NCI-H1930 (cell line): ENCODE data around the gene SCRN1.

ENCODE experiments used
- DNase-seq, 2 experiments: peaks; one replicate each; lab custom pipeline; 2025; lab: John Stamatoyannopoulos, UW

The SCRN1 gene, protein sequence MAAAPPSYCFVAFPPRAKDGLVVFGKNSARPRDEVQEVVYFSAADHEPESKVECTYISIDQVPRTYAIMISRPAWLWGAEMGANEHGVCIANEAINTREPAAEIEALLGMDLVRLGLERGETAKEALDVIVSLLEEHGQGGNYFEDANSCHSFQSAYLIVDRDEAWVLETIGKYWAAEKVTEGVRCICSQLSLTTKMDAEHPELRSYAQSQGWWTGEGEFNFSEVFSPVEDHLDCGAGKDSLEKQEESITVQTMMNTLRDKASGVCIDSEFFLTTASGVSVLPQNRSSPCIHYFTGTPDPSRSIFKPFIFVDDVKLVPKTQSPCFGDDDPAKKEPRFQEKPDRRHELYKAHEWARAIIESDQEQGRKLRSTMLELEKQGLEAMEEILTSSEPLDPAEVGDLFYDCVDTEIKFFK

DNA sequence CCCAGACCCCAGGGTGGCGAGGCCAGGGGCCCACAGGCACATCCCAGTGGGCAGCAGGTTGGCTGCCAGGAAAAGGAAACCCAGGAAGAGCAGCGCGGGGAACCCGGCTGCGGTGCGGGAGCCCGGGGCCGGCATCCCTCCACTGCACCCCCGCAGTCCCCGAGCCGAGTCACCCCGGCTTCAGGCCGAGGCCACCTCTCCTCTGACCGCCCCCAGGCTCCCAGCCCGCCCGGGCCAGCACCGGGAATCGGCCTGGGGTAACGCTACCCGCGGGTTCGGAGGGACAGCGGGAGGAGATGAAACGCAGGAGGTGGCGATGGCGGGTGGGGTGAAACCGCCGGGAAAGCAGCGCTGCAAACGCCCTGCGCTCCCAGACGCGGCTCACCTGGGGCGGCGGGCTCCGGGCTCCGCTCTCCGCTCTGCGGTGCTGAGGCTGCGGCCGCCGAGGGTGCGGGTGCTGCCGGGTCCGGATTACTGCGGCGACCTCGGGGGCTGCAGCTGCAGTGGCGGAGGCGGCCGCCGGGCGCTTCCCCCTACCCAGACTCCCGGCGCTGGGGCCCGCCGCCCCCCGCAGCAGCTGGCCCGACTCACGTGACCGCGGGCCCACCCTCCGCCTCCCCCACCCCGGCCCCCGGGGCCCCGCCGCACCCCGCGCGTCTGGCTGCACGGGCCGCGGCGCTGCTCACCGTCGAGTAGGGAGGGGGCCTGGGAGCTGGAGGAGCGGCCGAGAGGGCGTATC lies at the start of gene SCRN1:
Gene SCRN1 (minus strand): TSS at position 545 of the 739 bp plus-strand sequence. CDS start 20,734 bp downstream, outside the sequence.
- DNase-seq = peak in 1 of 2 experiments; percentile 44

DNA sequence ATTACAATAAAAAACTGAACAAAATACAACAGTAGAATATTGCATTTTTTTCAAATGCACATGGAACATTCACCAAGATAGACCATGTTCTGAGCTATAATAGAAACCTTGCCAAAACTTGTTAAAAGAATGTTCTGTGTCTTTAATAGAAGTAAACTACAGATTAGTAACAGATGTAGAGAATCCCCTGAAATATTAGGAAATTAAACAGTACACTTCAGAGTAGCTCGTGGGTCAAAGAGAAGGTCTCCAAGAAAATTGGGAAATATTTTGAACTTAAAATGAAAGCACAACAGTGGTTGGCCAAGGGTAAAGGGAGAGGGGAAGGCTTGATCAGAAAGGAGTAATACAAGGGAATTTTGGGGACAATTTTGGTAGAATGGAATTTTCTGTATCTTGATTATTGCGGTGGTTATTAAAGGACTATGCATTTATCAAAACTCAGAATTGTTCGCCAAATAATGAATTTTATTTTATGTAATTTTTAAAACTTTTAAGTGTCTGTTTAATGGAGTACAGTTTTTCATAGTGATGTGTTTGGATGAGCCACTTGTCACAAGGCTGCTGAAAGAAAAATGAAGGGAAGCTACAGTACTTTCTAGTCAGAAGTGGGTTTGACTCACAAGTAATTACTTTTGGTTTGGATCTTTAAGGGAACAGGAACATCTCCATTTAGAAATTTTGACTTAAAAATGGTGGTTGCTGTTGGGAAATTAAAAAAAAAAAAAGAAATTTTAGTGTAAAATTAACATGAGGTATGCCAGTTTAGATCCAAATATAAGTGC lies 48.8 kb upstream of the SCRN1 start:
- no peak for DNase-seq

DNA sequence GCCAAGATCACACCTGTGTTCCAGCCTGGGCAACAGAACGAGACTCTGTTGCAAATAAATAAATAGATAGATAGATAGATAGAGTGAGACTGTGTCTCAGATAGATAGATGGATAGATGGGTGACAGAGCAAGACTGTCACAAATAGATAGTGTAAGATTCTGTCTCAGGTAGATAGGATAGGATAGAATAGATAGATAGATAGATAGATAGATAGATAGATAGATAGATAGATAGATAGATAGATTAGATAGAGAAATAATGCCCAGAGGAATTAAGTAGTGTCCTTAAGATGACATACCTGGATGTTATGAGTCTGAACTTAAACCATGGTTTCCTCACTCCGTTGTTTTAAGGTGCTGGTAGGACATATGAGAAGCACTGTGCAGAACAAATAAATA lies 46.6 kb upstream of the SCRN1 start:
- no peak for DNase-seq

DNA sequence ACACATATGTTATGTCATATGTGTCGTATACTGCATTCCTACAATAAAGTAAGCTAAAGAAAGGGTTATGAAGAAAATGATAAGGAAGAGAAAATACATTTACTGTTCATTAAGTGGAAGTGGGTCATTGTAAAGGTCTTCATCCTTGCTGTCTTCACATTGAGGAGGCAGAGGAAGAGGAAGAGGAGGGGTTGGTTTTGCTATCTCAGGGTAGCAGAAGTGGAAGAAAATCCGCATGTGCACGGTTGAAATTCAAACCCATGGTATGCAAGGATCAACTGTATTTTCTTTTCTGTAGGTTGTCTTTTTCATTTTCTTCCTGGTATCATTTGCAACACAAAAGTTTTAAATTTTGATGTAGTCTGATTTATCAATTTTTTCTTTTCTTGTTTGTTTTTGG lies 44.9 kb upstream of the SCRN1 start:
- DNase-seq = no peak

DNA sequence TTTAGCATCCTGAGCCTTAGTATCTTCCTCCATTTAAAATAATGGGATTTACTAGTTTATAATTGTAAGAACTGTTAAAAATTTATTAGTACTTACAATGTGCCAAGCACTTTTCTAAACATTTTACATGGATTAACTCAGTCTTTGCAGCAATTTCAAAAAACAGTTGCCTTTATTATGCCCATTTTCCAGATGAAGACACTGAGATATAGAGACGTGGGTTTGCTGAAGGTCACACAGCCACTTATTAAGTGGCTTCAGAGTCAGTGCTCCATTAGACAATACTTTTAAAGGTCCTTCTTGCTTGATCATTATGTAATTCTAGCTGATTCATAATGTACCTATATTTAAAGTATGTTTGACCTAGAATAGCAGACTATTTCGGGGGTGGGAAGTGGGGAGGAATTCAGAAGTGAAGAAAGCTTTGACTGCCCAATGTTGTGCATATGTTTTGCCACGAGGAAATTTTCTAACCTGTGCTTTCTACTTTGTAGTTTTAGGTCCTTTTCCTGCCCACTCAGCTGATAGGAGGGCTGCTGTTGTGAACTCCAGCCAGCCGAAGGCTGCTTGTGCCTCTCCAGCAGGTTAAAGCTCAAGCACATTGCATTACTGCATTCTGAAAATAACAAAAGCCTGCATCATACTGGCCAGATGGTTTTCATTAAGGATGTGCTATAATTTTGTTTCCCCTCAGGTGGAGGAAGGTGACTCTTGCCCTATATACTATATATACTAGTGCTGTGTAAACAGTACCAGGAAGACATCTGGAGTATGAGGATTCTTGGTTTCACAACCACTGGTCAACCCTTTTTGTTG lies 42.9 kb upstream of the SCRN1 start:
- no peak for DNase-seq

DNA sequence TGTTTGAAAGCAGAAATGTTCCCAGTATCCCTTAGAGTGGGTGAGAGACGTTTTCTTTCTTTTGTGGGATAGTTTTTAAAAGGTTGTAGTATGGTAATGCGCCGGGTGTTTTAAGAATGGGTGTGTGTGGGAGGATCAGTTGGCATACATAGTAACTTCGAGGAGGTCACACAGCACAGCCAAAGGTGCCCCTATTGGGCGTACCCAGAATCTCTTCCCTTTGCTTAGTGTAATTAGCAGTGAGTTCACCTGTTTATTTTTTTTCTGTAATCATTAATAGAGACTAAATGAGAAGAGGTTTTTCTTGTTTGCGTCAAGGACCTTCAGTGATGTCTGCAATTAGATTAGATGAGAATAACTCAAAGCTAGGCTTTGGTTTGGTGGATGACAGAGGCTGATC lies 40.1 kb upstream of the SCRN1 start:
- no peak for DNase-seq

DNA sequence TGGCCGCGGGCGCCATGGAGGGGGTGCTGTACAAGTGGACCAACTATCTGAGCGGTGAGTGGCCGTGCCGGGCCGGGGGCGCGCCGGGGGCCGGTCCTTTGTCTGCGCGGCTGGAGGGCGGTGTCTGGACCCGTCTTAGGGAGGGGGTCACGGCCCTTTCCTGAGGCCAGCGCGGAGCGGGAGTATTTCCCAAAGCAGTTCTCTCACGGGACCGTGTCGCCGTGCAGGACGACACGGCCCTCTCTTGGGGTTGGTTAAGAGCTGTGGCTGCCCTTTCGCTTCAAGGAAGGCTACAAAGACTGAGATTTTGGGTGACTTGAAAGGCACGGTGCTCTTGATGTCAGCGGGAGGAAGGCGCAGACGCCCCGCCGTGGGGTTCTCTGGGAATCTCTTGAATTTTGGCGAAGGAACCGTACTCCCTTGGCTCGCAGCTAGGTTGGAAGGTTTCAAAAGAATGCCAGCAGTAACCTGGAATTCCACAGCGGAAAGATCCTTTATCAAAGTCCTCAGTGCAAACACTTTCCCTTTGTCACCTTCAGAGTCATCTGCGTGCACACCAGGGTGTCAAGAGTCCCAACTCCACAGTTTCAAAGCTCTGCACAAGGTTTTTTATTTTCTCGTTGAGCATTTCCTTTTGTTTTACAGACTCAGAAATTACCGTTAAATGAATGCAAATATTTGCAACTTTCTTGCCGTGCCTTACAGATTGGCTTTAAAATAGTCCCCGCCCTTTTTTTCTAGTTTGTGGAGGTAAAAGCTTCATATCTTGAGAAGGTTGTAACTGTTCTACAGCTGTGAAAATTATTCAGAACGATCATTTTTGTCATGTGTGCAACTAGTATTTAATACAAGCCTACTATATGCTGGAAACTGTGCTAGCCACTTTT lies 39.4 kb upstream of the SCRN1 start:
- DNase-seq = no peak

DNA sequence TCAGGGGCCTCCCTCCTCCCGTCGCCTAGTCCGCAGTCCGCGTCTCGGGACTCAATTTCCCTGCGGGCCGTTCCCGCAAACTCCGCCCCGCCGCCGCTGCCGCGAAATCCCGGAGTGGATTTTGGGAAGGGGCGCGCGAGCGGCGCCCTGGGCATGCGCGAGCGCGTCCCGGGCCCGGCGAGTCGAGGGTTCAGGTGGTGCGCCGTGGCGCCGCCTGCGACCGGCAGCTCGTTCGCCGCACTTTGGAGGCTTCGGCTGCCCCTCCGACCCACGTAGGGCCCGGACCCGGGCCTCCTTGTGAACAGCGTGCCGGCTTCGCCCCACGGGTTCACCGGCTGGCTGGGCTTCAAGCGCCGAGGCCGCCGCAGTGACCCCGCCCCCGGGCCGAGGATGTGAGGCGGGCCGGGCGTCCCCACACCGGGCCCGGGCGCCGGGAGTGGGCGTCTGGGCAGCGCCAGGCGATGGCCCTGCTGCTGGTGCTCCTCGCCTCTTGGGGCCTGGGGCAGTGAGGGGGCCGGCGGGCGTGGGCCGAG lies 38.7 kb upstream of the SCRN1 start, which contains the start of gene PLEKHA8:
Gene PLEKHA8 (plus strand): TSS at position 197 of the 533 bp plus-strand sequence. CDS start 351 bp downstream, outside the sequence.
- DNase-seq = peak; percentile 80 to 88

DNA sequence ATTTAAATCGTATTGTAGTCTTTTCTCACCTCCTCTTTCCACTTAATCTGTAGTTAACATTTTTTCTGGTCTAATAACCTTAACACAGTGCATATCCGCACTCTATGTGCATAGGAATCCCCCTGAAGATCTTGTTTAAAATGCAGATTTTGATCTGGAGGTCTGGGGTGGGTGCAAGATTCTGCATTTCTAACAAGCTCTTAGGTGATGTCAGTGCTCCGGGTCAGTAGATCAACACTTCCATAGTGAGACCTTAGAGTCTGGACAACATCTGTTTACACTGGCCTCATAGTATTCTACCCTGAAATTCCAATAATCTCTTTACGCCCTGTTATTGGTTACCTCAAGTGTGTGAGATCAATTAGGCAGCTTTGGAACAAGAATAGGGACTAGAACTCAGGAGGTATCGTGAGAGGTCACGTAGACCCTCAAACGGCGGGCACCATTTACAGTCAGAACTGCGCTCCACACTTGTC lies 38.2 kb upstream of the SCRN1 start:
- DNase-seq = no peak

DNA sequence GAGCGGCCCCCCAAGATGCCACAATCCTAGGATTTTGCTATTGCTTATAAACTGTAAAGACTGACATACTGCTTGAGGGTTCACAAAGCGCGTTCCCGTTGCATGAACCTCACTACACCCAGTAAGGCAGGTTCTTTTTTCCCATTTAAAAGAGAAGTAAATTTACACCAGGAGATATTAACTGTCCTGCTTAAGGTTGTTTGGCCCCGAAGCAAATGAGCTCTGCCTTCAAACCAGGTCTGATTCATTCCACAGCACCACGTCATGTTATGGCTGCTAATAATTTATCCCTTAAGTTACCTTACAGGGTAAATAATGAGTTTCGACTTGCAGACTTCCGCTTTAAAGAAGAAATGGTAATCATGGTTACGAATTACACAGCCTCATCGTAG lies 37.5 kb upstream of the SCRN1 start:
- DNase-seq = no peak

DNA sequence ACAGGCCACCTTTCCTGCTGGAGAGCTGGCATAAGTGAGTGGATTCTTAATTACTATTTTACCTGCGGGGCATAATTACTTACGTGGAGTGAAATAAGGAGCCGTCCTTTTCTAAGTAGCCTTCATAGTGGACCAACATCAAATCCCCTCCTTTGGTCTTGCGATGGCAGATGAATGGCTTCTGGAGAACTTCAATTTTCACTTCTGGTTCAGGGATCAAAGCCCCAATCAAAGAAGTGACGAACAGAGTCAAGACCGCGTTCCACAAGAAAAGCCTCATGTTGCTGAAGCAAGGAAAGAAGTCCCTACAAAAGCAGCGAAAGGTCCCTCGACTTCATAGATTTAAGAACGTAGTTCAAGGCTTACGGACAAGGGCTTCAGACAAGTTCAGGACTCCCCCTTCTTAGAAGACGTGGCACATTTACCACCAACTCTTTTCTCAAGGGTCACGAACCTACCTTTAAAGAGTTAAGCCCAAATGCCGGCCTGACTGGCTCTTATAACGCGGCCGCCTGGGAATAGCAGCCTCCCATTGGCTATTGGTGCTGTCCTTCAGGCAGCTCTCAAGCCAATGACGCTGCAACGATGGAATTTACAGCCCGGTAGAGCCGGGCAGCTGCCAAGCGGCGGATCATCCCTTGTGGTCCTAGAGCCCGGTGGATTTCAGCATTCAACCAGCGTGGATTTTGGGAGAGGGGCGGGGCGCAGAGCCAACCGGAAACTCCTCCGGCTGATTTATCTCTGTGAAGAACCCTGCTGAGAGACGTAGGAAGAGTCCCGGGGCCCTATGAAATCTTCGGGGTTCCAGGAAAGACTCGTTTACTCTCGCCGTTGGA lies 36.8 kb upstream of the SCRN1 start, which contains the start of gene FKBP14:
Gene FKBP14 (minus strand): TSS at position 474 of the 836 bp plus-strand sequence. CDS start 194 bp downstream, at position 280.
- DNase-seq = peak; percentile 95 to 96

DNA sequence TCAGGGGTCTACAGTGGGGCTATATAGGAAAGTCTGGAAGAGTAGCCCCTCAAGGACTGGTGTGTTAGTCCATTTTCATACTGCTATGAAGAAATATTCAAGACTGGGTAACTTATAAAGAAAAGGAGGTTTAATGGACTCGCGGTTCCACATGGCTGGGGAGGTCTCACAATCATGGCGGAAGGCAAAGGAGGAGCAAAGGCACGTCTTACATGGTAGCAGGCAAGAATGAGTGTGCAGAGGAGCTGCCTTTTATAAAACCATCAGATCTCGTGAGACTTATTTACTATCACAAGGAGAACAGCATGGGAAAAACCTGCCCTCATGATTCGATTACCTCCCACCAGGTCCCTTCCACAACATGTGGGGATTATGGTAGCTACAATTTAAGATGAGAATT lies 33.9 kb upstream of the SCRN1 start:
- no peak for DNase-seq

DNA sequence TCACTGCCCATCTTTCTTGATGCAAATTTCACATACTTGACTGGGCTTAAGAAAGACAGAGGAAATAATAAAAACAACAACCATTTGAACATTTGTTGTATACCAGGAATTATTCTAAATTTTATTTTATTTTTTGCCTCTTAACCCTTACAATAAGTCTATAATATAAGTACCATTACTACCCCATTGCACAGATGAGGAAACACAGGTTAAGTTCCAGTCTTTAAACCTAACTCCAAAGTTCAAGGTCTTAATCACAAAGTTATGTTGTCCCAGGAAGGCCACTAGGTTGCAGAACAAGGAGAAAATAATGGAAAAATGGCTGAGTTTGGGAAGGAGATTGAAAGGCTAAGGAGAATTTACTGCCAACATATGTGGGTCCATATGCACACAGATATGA lies 33.4 kb upstream of the SCRN1 start:
- no peak for DNase-seq

DNA sequence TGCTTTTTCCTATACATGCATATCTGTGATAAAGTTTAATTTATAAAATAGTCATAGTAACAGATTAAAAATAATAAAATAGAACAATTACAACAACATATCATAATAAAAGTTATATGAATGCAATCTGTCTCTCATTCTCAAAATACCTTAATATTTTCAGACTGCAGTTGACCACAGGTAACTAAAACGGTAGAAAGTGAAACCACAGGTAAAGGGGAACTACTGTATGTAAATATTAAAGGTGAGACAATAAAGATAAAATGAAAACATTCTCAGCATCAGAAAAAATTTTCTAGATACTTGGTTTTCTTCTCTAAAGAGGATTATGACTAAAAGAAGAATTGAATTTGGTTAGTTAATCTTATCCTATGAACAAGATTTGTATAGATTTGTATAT lies 30.9 kb upstream of the SCRN1 start:
- no peak for DNase-seq

DNA sequence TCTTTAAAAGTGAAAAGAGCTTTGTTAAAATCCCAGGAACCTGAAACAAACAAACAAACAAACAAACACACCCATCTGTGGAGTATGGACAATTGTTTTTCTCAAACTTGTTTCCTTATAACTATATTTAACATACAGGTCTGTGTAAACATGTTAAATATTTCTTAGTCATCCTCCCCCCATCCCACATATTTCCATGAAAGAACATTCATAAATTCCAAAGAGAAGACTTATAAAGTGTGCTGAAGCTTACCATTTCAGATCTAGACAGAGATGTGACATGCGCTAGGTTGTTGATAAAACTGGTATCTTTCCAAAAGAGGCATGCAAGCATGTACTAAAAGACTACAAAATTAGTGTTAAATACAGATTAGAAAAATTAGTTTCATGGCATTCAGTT lies 30.4 kb upstream of the SCRN1 start:
- no peak for DNase-seq

DNA sequence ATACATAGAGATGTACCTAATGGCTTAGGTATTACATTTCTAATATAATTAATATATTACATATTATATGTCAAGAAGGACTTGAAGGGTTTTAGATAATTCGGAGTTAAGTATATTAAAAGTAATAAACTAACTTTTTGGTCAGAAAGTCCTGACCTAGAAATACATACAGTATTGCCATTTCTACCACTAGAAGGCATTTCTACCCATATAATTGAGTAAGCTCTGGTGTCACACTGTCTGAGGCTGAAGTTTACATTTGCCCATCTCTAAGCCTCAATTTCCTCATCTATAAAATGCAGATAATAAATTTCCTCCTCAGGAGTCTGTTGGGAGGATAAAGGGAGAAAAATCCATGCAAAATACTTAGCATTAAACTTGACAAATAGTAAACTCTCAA lies 29.8 kb upstream of the SCRN1 start:
- DNase-seq = no peak

DNA sequence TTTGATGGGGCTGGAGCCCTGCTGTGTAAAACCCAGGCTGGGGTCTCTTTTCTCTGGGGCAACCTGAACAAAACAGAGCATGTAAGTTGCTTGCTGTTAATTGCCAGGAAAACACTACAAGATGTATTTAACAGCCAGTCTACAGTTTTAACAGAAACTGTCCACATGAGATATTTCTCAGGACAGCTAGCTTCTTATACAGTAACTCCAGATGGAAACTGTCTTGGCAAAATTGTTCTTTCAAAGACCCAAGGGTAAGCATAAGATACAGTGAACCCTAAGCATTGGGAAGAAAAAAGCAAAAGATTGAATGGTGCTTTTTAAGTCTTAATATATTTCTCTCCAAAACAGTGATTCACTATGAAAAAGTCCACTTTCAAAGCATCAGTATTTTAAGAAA lies 28.9 kb upstream of the SCRN1 start:
- DNase-seq = no peak

DNA sequence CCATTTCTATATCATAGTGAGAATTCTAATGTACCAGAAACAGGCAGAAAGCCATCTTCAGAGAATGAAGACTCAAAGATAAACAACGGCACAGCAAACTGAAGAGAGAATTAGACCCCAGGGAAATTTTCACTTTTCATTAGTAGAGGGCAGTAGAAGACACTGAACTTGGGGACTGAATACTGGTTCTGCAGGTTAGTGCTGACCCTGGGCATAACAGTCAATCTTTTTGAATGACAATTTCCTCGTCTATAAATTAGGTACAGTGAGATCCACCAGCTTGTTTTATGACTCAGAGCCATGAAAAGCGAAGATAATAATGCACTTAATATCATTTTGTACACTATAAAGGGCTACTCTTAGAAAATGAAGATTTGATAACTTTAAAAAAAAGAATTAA lies 23.2 kb upstream of the SCRN1 start:
- no peak for DNase-seq

DNA sequence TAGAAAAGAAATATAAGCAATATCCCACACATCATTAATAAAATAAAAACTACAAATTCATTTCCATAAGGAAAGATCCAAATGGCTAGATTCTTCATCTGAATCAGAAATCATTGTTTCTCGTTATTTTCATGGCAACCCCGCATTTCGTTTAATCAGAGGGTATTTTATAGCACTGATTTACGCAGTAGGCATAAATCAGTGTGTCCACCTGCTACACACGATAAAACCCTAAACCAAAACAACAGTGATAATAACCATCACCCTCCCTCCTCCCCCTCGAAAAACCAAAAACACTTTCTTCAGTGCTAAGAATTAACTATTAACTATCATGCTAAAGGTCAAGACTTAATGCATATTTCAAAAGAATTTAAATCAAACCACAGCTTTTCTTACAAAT lies 20.4 kb upstream of the SCRN1 start:
- DNase-seq = no peak
